GM10248 (cell line): ENCODE results near the gene RFTN1.

Source experiments
- CTCF ChIA-PET: fragments of 300-600 bp; sonication (Branson Sonifier 250); formaldehyde crosslinking; extraction: SDS; loops from one replicate; lab custom pipeline; 2021; ENCODE audit warnings: antibody characterized with exemption; lab: Yijun Ruan, JAX
- POLR2A ChIA-PET: fragments of 350-650 bp; sonication (Branson Sonifier 250); formaldehyde crosslinking; extraction: SDS; loops from one replicate; lab custom pipeline; 2020; ENCODE audit warnings: antibody characterized with exemption; lab: Yijun Ruan, JAX
- DNase-seq: peaks from one replicate; pipeline ENCODE4 v3.0.0; 2012; ENCODE audit errors: extremely low spot score
- CTCF ChIP-seq: IDR thresholded peaks from 2 replicates; pipeline ENCODE4 v1.5.1; 2012; ENCODE audit warnings: mild to moderate bottlenecking, low read depth; ENCODE audit errors: extremely low read depth, missing control alignments, control extremely low read depth

The RFTN1 gene

GRCh38 chr3:16392717-16393116 lies 120.8 kb downstream of the RFTN1 start:
- ChIA-PET CTCF (interaction anchor here (0.8 to 4.5 kb wide), 6 partner anchors 10 to 86 kb away, joined by 3 to 14 read pairs (median 4); no protein-coding TSS in a partner anchor), POLR2A (no interaction called here)
- no peak for TF ChIP-seq CTCF
- DNase-seq: no peak

GRCh38 chr3:16392065-16392464 lies 121.4 kb downstream of the RFTN1 start:
- ChIA-PET POLR2A (no interaction called here), CTCF (interaction anchor here (0.7 to 4.5 kb wide), 7 partner anchors 10 to 86 kb away, joined by 3 to 14 read pairs (median 6); no protein-coding TSS in a partner anchor)
- no peak for TF ChIP-seq CTCF
- DNase-seq: no peak

GRCh38 chr3:16390581-16390980 lies 122.9 kb downstream of the RFTN1 start:
- DNase-seq: no peak
- POLR2A ChIA-PET: no interaction called here
- TF ChIP-seq CTCF: no peak
- CTCF ChIA-PET: interaction anchor here (1.2 to 4.5 kb wide), 5 partner anchors 8 to 27 kb away, joined by 3 to 14 read pairs (median 6); no protein-coding TSS in a partner anchor

GRCh38 chr3:16388850-16389441 lies 124.6 kb downstream of the RFTN1 start:
- POLR2A ChIA-PET: no interaction called here
- CTCF ChIA-PET: interaction anchor here (4.5 kb wide), 1 partner anchor 24 kb away, joined by 14 read pairs; no protein-coding TSS in a partner anchor
- no peak for DNase-seq
- TF ChIP-seq CTCF: no peak

- POLR2A ChIA-PET: no interaction called here
- no peak for TF ChIP-seq CTCF
- CTCF ChIA-PET: interaction anchor here (1.1 to 2.0 kb wide), 2 partner anchors 13 to 19 kb away, joined by 3 to 5 read pairs; no protein-coding TSS in a partner anchor
- DNase-seq: no peak
These were observed 126.9 kb downstream of the RFTN1 start for GRCh38 chr3:16386561-16386960.

GRCh38 chr3:16385151-16385550 lies 128.3 kb downstream of the RFTN1 start:
- TF ChIP-seq CTCF: no peak
- DNase-seq: no peak
- CTCF ChIA-PET: interaction anchor here (0.7 to 1.7 kb wide), 5 partner anchors 10 to 91 kb away, joined by 3 to 6 read pairs (median 4); no protein-coding TSS in a partner anchor
- POLR2A ChIA-PET: no interaction called here
